Measurements from ENCODE around the gene ZBED3. TPM values are rescaled to one million over a fixed set of nuclear protein-coding genes. Genes with fewer than 3 reads are reported as not detected.

Gene ZBED3
- polyA plus RNA-seq, 3 donors, result 1.2 to 2.9 (median 1.5) TPM

- Histone ChIP-seq H4K20me1 (ENCODE audit: insufficient read depth, low read length) (peaks cover 14% of the 10 kb centered on the region), H3K27me3 (ENCODE audit: control insufficient read depth in 2 of 2, insufficient read depth in 2 of 2, low read length in 2 of 2) (no peaks in the 10 kb centered on the region), H3K27ac (ENCODE audit: low read depth in 1 of 2, low read length in 2 of 2) (peak overlapping the region in 1 of 2 donors; percentile 20), H3K4me1 (ENCODE audit: control insufficient read depth in 1 of 2, insufficient read depth in 2 of 2, low read length in 2 of 2) (peaks cover 15 to 19% of the 10 kb centered on the region in 2 donors), H3K79me2 (ENCODE audit: insufficient read depth, low read length) (peaks cover 39% of the 10 kb centered on the region), H3K36me3 (replicated peaks in 1 of 2; ENCODE audit: control insufficient read depth in 1 of 2, insufficient read depth in 2 of 2, low read length in 2 of 2) (peaks cover 24 to 28% of the 10 kb centered on the region in 2 donors), H3K9ac (ENCODE audit: insufficient read depth, low read length, poor library complexity, severe bottlenecking) (no peak overlapping the region), H3K4me3 (replicated peaks in 1 of 3; ENCODE audit: low read depth in 2 of 3, low read length in 3 of 3) (no peak overlapping the region), H3K9me3 (replicated peaks in 1 of 2; ENCODE audit: control insufficient read depth in 1 of 2, insufficient read depth in 1 of 2, low read length in 2 of 2) (peaks cover 16 to 17% of the 10 kb centered on the region in 2 donors), H2AFZ (ENCODE audit: insufficient read depth, low read depth, low read length, poor library complexity, severe bottlenecking) (no peak overlapping the region), H3K4me2 (replicated peaks; ENCODE audit: extremely low read depth, low read length, poor library complexity, severe bottlenecking) (no peak overlapping the region)
- H3K4me1 Mint-ChIP-seq, result peaks cover 22% of the 10 kb centered on the region
- DNase-seq, result no peak
- peaks cover 16 to 27% (median 22%) of the 10 kb centered on the region in 7 donors for H3K9me3 Mint-ChIP-seq
- intact Hi-C loops (cut with micrococcal nuclease), result no loop called here
- peaks cover 22 to 37% of the 10 kb centered on the region in 2 donors for H3K36me3 Mint-ChIP-seq
- WGBS (ENCODE audit: insufficient coverage), result no CpG with 5 or more reads among the region's 3 CpGs
- peaks cover 0 to 3% (median 0%) of the 10 kb centered on the region in 3 donors for H3K27me3 Mint-ChIP-seq (ENCODE audit: low read depth in 3 of 3)
- H3K4me3 Mint-ChIP-seq, result peak overlapping the region in 1 of 2 donors; percentile 99
- TF ChIP-seq, protein P1, sequence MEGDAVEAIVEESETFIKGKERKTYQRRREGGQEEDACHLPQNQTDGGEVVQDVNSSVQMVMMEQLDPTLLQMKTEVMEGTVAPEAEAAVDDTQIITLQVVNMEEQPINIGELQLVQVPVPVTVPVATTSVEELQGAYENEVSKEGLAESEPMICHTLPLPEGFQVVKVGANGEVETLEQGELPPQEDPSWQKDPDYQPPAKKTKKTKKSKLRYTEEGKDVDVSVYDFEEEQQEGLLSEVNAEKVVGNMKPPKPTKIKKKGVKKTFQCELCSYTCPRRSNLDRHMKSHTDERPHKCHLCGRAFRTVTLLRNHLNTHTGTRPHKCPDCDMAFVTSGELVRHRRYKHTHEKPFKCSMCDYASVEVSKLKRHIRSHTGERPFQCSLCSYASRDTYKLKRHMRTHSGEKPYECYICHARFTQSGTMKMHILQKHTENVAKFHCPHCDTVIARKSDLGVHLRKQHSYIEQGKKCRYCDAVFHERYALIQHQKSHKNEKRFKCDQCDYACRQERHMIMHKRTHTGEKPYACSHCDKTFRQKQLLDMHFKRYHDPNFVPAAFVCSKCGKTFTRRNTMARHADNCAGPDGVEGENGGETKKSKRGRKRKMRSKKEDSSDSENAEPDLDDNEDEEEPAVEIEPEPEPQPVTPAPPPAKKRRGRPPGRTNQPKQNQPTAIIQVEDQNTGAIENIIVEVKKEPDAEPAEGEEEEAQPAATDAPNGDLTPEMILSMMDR (IDR thresholded peaks at IDR 0.05), result no peak
- peak overlapping the region in 3 of 7 donors; percentile 8 to 99 (median 63) for H3K27ac Mint-ChIP-seq
Measured at GRCh38 chr5:77031891-77032290, 55.2 kb downstream of the ZBED3 start.

DNA sequence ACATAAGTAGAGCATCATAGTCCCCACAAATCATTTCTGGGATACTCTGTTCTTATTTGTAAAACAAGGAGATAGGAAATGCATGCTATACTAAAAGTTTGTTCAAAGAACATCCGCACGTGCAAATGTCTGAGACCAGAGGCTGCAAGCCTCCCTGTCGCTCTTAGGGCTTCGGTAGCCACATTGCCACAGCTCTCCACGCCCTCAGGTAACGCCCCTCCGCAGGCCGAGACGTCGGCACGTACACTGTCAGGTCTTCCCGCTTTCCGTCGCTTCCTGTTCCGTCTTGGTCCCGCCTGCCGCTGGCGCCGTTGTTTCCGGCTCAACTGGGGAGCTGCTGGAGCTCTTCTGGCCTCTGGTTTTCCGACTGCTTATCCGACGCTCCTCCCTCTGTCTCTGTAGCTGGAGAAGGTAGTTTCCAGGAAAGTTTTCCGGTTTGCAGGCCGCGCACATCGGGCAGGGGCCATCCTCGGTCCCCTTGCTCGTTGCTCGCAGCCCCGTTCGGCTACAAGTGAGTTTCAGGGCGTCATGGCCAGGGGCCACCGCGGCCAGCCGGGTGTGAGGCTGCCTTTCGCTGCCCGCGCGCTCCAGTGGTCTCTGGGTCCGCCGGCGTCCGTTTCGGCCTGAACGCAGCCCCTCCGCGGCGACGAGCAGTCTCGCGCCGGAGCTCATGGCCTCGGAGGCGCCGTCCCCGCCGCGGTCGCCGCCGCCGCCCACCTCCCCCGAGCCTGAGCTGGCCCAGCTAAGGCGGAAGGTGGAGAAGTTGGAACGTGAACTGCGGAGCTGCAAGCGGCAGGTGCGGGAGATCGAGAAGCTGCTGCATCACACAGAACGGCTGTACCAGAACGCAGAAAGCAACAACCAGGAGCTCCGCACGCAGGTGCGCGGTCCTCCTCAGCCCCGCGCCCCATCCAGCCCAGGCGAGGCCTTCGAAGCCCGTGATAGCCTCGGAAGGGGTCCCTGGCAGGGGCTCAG, 56.7 kb downstream of the ZBED3 start, which contains the start of gene AGGF1:
Gene AGGF1, plus strand, starts transcription at position 308 of the 975 bp plus-strand sequence. Its CDS starts 363 bp downstream, at position 671.
- peak within 1 kb of the TSS; percentile 97 to 99 for H3K4me3 Mint-ChIP-seq
- intact Hi-C loops (cut with micrococcal nuclease), result no loop called here
- TF ChIP-seq, protein P1 (IDR thresholded peaks at IDR 0.05), result no peak
- peak; percentile 75 to 86 (median 83) for DNase-seq
- peaks cover 16 to 17% of the 10 kb centered on the region in 2 donors for H3K9me3 ChIP-seq (replicated peaks in 1 of 2; ENCODE audit: control insufficient read depth in 1 of 2, insufficient read depth in 1 of 2, low read length in 2 of 2)
- H3K4me1 Mint-ChIP-seq, result peaks cover 22% of the 10 kb centered on the region
- peaks cover 9 to 13% of the 10 kb centered on the region in 2 donors for H3K36me3 ChIP-seq (replicated peaks in 1 of 2; ENCODE audit: control insufficient read depth in 1 of 2, insufficient read depth in 2 of 2, low read length in 2 of 2)
- peak within 1 kb of the TSS; percentile 78 to 92 for H3K27ac ChIP-seq (ENCODE audit: low read depth in 1 of 2, low read length in 2 of 2)
- peaks cover 9 to 22% of the 10 kb centered on the region in 2 donors for H3K36me3 Mint-ChIP-seq
- peaks cover 2 to 3% (median 3%) of the 10 kb centered on the region in 3 donors for H3K27me3 Mint-ChIP-seq (ENCODE audit: low read depth in 3 of 3)
- under 1% methylated on average over 79 of the region's 82 CpGs for WGBS (ENCODE audit: insufficient coverage)
- peak within 1 kb of the TSS; percentile 95 to 99 (median 96) for H3K27ac Mint-ChIP-seq
- peaks cover 14% of the 10 kb centered on the region for H4K20me1 ChIP-seq (ENCODE audit: insufficient read depth, low read length)
- peaks cover 39% of the 10 kb centered on the region for H3K79me2 ChIP-seq (ENCODE audit: insufficient read depth, low read length)
- peak within 1 kb of the TSS; percentile 93 for H2AFZ ChIP-seq (ENCODE audit: insufficient read depth, low read depth, low read length, poor library complexity, severe bottlenecking)
- peak within 1 kb of the TSS; percentile 66 to 91 (median 90) for H3K4me3 ChIP-seq (replicated peaks in 1 of 3; ENCODE audit: low read depth in 2 of 3, low read length in 3 of 3)
- H3K9ac ChIP-seq (ENCODE audit: insufficient read depth, low read length, poor library complexity, severe bottlenecking), result peak within 1 kb of the TSS; percentile 93
- peaks cover 16 to 28% (median 22%) of the 10 kb centered on the region in 7 donors for H3K9me3 Mint-ChIP-seq
- H3K4me1 ChIP-seq (ENCODE audit: control insufficient read depth in 1 of 2, insufficient read depth in 2 of 2, low read length in 2 of 2), result peaks cover 15 to 19% of the 10 kb centered on the region in 2 donors
- peak within 1 kb of the TSS; percentile 74 for H3K4me2 ChIP-seq (replicated peaks; ENCODE audit: extremely low read depth, low read length, poor library complexity, severe bottlenecking)
- no peaks in the 10 kb centered on the region for H3K27me3 ChIP-seq (ENCODE audit: control insufficient read depth in 2 of 2, insufficient read depth in 2 of 2, low read length in 2 of 2)
